GM19099 (cell line): ENCODE data around the gene SEMA3F.

ENCODE experiments used
- POLR2A ChIP-seq: IDR thresholded peaks from 3 replicates; pipeline ENCODE4 v1.6.1; 2011; ENCODE audit warnings: low read depth; ENCODE audit not compliant: insufficient read length; ENCODE audit errors: extremely low read depth

Gene SEMA3F

GRCh38 chr3:50211930-50212329 is 56.8 kb downstream of the SEMA3F start:
- no peak for TF ChIP-seq POLR2A

GRCh38 chr3:50212502-50212901 is 57.4 kb downstream of the SEMA3F start:
- TF ChIP-seq POLR2A, result no peak

GRCh38 chr3:50212971-50213370 is 57.8 kb downstream of the SEMA3F start:
- no peak for TF ChIP-seq POLR2A

- no peak for TF ChIP-seq POLR2A
These were observed 58.2 kb downstream of the SEMA3F start for GRCh38 chr3:50213373-50213772.

GRCh38 chr3:50214824-50215223 is 59.7 kb downstream of the SEMA3F start:
- no peak for TF ChIP-seq POLR2A

GRCh38 chr3:50215529-50215928 is 60.4 kb downstream of the SEMA3F start:
- TF ChIP-seq POLR2A, result no peak

- TF ChIP-seq POLR2A, result no peak
These were observed 62.6 kb downstream of the SEMA3F start for GRCh38 chr3:50217681-50218080.

- TF ChIP-seq POLR2A, result no peak
These were observed 63.3 kb downstream of the SEMA3F start for GRCh38 chr3:50218448-50218847.

- TF ChIP-seq POLR2A, result no peak
These were observed 64.2 kb downstream of the SEMA3F start for GRCh38 chr3:50219285-50219684.

GRCh38 chr3:50220109-50220508 is 65.0 kb downstream of the SEMA3F start:
- no peak for TF ChIP-seq POLR2A

GRCh38 chr3:50221051-50221410 is 65.9 kb downstream of the SEMA3F start:
- no peak for TF ChIP-seq POLR2A

GRCh38 chr3:50221411-50222168 is 66.5 kb downstream of the SEMA3F start:
- TF ChIP-seq POLR2A, result no peak

- TF ChIP-seq POLR2A, result no peak
These were observed 67.0 kb downstream of the SEMA3F start for GRCh38 chr3:50222169-50222528.

GRCh38 chr3:50224639-50225038 is 69.5 kb downstream of the SEMA3F start:
- TF ChIP-seq POLR2A, result no peak

- TF ChIP-seq POLR2A, result no peak
These were observed 71.8 kb downstream of the SEMA3F start for GRCh38 chr3:50226888-50227389.

- peak; percentile 60 for TF ChIP-seq POLR2A
These were observed 72.5 kb downstream of the SEMA3F start for GRCh38 chr3:50227390-50228183.
